ENCODE measurements around the gene PSG4. TPM values are rescaled to one million over a fixed set of nuclear protein-coding genes. Genes with fewer than 3 reads are reported as not detected.
"Not testable (repeated sequence)": the region's sequence is repeated elsewhere in the genome, so short reads cannot be mapped to it uniquely, and the experiment has no call there.

The PSG4 gene
- total RNA-seq, 1 experiment from 2014 or later = not detected

GRCh38 chr19:43242211-43242610 lies 36.8 kb upstream of the PSG4 start:
- not testable (repeated sequence) for H3K4me1 Mint-ChIP-seq; H3K23me2 ChIP-seq (ENCODE audit: insufficient read length, low read depth, low read length, poor library complexity, severe bottlenecking); H3K27me3 ChIP-seq (ENCODE audit: insufficient read depth, low read length); H3K14ac ChIP-seq (ENCODE audit: insufficient read depth, low read length); H3K9ac ChIP-seq (ENCODE audit: extremely low read depth, insufficient read length, low read length); H3K4me1 ChIP-seq (ENCODE audit: insufficient read depth, low read length); H2BK20ac ChIP-seq (ENCODE audit: low read depth, low read length, poor library complexity, severe bottlenecking); H3K4me3 Mint-ChIP-seq; H3T11ph ChIP-seq (ENCODE audit: low read length); H3K36me3 Mint-ChIP-seq (ENCODE audit: insufficient read depth in 1 of 3, low read depth in 3 of 3); H2BK5ac ChIP-seq (ENCODE audit: insufficient read length, low read length); H4K20me1 ChIP-seq (ENCODE audit: control insufficient read depth, insufficient read depth, insufficient read length); H3K4me2 ChIP-seq (ENCODE audit: insufficient read depth, insufficient read length, low read length); H3K27ac Mint-ChIP-seq; H4K91ac ChIP-seq (ENCODE audit: insufficient read length, low read depth, low read length); H3K27ac ChIP-seq (ENCODE audit: insufficient read length, low read depth, low read length); H3K4ac ChIP-seq (ENCODE audit: low read depth, low read length); H2BK15ac ChIP-seq (ENCODE audit: low read depth, low read length); H3K56ac ChIP-seq (ENCODE audit: insufficient read length, low read depth, low read length); H3K79me1 ChIP-seq (ENCODE audit: insufficient read depth, low read depth, low read length, poor library complexity, severe bottlenecking); H4K5ac ChIP-seq (ENCODE audit: insufficient read length, low read depth, low read length); H2BK12ac ChIP-seq (ENCODE audit: insufficient read length, low read depth, low read length); DNase-seq; H3K18ac ChIP-seq (ENCODE audit: insufficient read length, low read depth, low read length); H3K9me3 ChIP-seq (ENCODE audit: control insufficient read depth, low read depth, low read length); H2BK120ac ChIP-seq (ENCODE audit: low read depth, low read length, poor library complexity, severe bottlenecking); H2AFZ ChIP-seq (ENCODE audit: low read length); H4K8ac ChIP-seq (replicated peaks; ENCODE audit: insufficient read length, low read depth, low read length); H2AK5ac ChIP-seq (ENCODE audit: insufficient read length, low read length); H3K23ac ChIP-seq (ENCODE audit: insufficient read length, low read depth, low read length); H3K27me3 Mint-ChIP-seq (ENCODE audit: low read depth); H3K79me2 ChIP-seq (ENCODE audit: insufficient read depth, low read length)
- peaks cover 32 to 47% of the 10 kb centered on the region in 2 experiments for H3K9me3 Mint-ChIP-seq
- no CpG with 5 or more reads among the region's 2 CpGs for WGBS (ENCODE audit: extremely low coverage, insufficient read length, low lambda C conversion rate)

GRCh38 chr19:43238213-43238612 lies 32.8 kb upstream of the PSG4 start:
- H3K9ac ChIP-seq (ENCODE audit: extremely low read depth, insufficient read length, low read length); H4K5ac ChIP-seq (ENCODE audit: insufficient read length, low read depth, low read length); H3K4ac ChIP-seq (ENCODE audit: low read depth, low read length); H3K23me2 ChIP-seq (ENCODE audit: insufficient read length, low read depth, low read length, poor library complexity, severe bottlenecking); H3K27ac ChIP-seq (ENCODE audit: insufficient read length, low read depth, low read length); H3K23ac ChIP-seq (ENCODE audit: insufficient read length, low read depth, low read length); H3K4me1 Mint-ChIP-seq; H3K79me2 ChIP-seq (ENCODE audit: insufficient read depth, low read length); H3K56ac ChIP-seq (ENCODE audit: insufficient read length, low read depth, low read length); H2BK5ac ChIP-seq (ENCODE audit: insufficient read length, low read length); H4K8ac ChIP-seq (replicated peaks; ENCODE audit: insufficient read length, low read depth, low read length); H3T11ph ChIP-seq (ENCODE audit: low read length); H2BK120ac ChIP-seq (ENCODE audit: low read depth, low read length, poor library complexity, severe bottlenecking); H3K27ac Mint-ChIP-seq; H3K4me2 ChIP-seq (ENCODE audit: insufficient read depth, insufficient read length, low read length); H3K18ac ChIP-seq (ENCODE audit: insufficient read length, low read depth, low read length); H3K79me1 ChIP-seq (ENCODE audit: insufficient read depth, low read depth, low read length, poor library complexity, severe bottlenecking); DNase-seq; H2BK15ac ChIP-seq (ENCODE audit: low read depth, low read length); H3K14ac ChIP-seq (ENCODE audit: insufficient read depth, low read length); H3K4me3 Mint-ChIP-seq; H3K27me3 ChIP-seq (ENCODE audit: insufficient read depth, low read length); H3K4me1 ChIP-seq (ENCODE audit: insufficient read depth, low read length); H4K20me1 ChIP-seq (ENCODE audit: control insufficient read depth, insufficient read depth, insufficient read length); H2AK5ac ChIP-seq (ENCODE audit: insufficient read length, low read length); H2BK20ac ChIP-seq (ENCODE audit: low read depth, low read length, poor library complexity, severe bottlenecking); H3K9me3 ChIP-seq (ENCODE audit: control insufficient read depth, low read depth, low read length); H4K91ac ChIP-seq (ENCODE audit: insufficient read length, low read depth, low read length); H3K36me3 Mint-ChIP-seq (ENCODE audit: insufficient read depth in 1 of 3, low read depth in 3 of 3); H3K27me3 Mint-ChIP-seq (ENCODE audit: low read depth); H2BK12ac ChIP-seq (ENCODE audit: insufficient read length, low read depth, low read length); H2AFZ ChIP-seq (ENCODE audit: low read length): not testable (repeated sequence)
- peaks cover 39 to 49% of the 10 kb centered on the region in 2 experiments for H3K9me3 Mint-ChIP-seq
- WGBS (ENCODE audit: extremely low coverage, insufficient read length, low lambda C conversion rate) = no CpG with 5 or more reads among the region's 4 CpGs
